RPMI7951 (cell line): ENCODE data around the gene CRACDL. TPM values are rescaled to one million over a fixed set of nuclear protein-coding genes. Genes with fewer than 3 reads are reported as not detected.
A peak's percentile ranks its signal among the peaks of the same experiment; 100 is the strongest.
"Not testable (repeated sequence)": the region's sequence is repeated elsewhere in the genome, so short reads cannot be mapped to it uniquely, and the experiment has no call there.

ENCODE experiments used
- DNase-seq: peaks from one replicate; pipeline ENCODE4 v3.0.0-alpha.2; 2012; ENCODE audit warnings: low read depth
- total RNA-seq: library from RNA; depleted of rRNA; stranded (reverse); fragments of >200 nt; shearing (Covaris generic); gene quantifications from 2 replicates; pipeline ENCODE4 v1.2.3, GENCODE V29; 2014

The CRACDL gene
- total RNA-seq, 1 experiment from 2014 or later: not detected

GRCh38 chr2:98776136-98776535 lies 159.9 kb downstream of the CRACDL start:
- no peak for DNase-seq

DNA sequence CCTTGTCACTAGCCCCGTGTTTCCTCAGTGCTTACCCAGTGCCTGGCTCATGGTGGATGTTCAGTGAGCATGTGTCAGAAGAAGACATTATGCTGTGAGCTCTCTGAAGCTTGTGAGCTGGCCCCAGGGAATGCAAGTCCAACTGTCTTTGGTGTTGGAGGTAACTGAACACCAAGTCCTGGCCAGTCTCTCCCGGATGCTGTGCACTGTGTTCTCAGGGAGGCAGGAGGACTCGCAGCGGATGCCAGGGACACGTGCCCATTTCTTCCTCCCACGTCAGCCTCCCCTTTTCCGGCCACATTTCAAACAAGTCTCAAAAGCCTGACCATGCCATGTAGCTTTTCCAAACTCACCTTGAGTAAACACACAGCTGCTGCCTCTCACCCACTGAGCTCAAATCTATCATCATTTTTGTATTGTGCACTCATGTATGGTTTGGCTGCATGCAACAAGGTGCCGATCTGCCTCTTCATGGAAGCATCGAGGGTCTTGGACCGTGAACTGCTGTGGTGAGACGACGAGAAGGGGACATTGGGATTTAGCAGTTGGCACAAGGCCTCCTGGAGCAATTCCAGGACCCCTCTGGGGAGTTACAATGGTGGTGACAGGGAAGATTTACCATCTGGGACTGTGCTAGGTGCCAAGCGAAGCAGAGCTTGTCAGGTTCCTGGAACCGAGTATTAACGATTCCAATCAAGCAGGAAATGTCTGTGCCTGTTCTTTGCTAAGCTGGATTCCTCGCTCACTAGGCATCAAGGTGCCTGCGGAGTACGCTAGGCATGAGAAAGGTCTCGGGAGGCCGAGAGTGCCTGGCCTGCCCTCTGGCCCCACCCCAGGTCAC lies 160.7 kb downstream of the CRACDL start:
- no peak for DNase-seq

DNA sequence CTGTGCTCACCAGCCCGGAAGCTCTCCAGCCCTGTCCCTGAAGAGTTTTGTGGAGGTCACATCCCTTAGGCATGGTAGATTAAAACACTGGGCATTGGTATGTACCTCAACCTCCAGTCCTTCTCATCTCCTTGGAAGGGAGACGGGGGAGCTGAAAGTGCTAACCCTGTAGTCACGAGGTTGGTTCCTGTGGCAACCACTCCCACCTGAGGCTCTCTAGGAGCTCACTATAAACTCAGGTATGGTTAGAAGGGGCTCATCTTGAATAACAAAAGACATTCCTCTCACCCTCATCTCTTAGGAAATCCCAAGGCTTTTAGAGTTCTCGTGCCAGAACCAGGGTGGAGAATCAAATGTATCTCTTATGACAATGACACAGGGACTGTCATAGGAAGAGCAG lies 162.1 kb downstream of the CRACDL start:
- no peak for DNase-seq

DNA sequence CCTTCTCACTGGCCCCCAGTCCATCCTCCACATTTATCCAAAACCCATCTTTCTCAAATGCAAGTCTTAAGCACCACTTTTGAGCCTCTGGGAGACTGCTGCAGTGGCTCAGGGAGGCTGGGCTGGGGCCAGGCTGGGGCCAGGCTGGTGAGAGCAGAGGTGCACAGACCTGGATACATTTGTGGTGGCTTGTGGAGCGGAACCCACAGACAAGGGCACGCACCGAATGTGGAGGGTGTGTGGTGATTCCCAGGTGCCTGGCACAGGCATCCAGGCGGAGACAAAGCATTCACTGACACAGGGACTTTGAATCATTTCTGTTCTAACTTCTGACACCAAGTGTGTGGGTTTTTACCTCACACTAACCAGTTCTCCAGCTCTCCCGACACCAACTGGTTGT lies 162.9 kb downstream of the CRACDL start:
- DNase-seq: no peak

DNA sequence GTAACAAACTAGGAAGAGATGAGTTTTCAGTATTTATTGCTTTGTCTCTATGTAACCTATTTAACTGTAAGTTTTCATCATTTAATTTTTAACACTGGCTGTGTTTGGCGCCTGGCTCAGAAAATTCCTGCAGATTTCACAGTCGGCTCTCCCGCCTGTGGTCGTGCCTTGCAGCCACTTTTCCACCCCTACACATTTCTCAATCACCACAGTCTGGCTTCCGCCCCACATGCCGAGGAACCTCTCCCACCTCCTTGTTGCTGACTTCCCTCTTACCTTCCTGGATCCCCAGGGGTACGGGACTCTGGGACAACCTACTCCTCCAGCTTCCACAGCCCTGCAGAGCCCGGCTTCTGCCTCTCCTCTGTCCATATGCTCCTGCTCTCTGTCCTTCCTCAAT lies 163.5 kb downstream of the CRACDL start:
- no peak for DNase-seq

- DNase-seq: no peak
These were observed 164.1 kb downstream of the CRACDL start for GRCh38 chr2:98771721-98772524.

GRCh38 chr2:98771264-98771663 lies 164.8 kb downstream of the CRACDL start:
- DNase-seq: no peak

- no peak for DNase-seq
These were observed 166.2 kb downstream of the CRACDL start for GRCh38 chr2:98769784-98770183.

DNA sequence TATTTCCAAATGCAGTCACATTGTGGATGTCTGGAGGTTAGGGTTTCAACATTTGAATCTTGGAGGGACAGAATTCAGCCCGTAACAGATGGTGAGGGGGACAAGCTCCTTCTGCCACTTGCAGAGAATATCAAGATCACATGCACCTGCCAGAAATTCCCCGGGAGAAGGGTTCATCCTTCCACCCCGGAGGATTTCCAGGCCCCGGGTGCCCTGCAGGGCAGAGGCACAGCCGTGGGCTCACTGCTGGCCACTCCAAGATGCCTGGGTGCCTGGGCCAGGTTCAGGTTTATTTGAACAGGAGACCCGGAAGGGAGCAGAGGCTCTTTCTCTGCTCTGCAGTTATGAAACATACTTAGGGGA lies 166.9 kb downstream of the CRACDL start:
- DNase-seq: no peak

- DNase-seq: peak; percentile 81
These were observed 167.5 kb downstream of the CRACDL start for GRCh38 chr2:98768384-98769113.

DNA sequence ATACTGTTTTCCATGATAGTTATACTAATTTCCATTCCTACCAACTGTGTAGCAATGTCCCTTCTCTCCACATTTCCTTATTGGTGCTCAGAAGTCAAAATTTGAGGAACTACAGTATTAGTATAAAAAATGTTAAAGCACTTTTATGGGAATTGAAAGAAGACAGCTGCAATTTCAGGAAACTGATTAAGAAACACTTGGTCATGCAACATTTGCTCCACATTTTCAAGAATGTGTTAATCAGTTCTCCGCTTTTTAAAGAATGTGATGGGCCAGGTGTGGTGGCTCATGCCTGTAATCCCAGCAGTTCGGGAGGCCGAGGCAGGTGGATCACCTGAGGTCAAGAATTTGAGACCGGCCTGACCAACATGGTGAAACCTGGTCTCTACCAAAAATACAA lies 171.5 kb downstream of the CRACDL start:
- DNase-seq: no peak

- no peak for DNase-seq
These were observed 172.6 kb downstream of the CRACDL start for GRCh38 chr2:98763209-98763951.

DNA sequence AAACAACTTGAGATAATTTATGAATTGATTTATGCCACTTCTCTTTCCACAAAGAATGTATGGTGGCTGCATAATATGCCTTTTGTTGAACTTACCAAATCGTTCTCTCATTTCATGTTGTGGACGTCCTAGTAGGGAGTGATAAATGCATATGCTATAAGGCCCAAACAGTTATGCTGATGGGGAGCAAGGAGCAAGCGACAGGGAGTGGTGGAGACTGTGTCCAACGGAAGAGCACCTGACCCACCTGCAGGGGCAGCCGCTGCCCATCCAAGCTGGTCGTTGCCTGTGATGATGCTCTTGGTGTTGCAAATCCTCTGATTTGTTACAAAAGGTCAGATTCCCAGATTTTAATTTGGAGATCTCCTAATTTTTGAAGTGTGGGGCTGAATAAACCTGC lies 174.1 kb downstream of the CRACDL start:
- DNase-seq: no peak

DNA sequence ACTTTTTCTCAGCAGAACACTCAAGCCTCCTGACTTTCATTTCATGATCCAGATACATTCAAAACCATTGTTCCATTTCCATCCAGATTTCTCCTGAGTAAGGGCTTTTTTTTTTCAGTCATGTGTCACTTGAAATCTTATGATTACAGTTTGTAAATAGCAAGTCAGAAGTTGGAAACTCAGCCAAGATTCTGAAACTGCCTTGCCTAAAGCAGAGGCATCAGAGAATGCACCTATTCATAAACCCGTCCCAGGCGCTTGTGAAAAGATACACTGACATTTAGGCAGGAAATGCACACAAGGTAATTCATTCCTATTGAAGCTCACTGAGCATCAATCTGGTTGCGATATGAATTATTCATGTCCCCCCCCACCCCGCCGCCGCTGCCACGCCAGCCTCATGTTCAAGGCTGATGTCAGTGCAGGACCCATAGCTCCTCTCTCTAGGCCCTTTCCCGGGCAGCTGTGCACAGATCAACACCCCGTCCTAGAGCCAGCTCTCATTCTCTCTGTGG lies 174.7 kb downstream of the CRACDL start:
- DNase-seq: peak; percentile 40

- no peak for DNase-seq
These were observed 176.0 kb downstream of the CRACDL start for GRCh38 chr2:98759827-98760625.

DNA sequence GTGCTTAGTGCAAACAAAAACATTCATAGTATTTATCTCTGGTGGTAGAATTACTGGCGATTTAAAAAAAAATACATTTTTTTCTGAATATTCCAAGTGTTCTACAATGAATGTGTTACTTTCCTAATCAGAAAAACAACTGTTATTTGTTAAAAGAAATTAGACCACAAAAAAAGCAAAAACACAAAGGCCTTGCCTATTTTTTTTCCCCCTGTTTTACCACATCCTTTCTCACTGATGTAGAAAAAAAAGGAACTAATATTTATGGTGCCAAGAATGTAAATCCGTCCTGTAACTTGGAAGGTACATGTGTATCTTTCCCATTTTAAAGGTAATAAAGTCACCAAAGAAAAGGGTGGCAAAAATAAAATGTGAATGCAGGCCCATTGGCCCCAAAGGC lies 176.7 kb downstream of the CRACDL start:
- no peak for DNase-seq

DNA sequence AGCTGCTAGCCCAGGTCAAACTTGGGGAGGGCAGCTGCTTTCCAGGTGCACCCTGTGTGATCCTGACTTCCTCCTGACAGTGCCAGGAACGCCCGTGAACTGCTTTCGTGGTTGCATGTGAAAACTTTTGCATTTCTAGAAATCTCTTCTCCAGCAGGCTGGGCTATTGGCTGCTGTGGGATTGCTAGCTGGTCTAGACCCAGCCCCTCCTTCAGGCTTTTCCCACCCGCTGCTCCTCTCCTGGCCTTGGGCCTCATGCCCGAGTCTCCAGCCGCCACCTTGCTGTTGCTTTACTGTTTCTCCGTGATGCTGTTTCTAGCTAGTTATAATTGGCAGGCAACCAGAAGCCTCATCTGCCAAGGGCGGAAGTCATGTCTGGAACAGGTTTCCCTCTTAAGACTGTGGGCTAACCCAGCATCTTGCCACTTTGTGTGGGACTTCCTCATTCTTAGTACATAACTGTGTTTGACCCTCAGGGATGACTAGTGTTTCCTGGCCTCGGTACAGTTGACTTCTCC lies 178.1 kb downstream of the CRACDL start:
- peak; percentile 92 for DNase-seq

GRCh38 chr2:98753801-98754200 lies 182.2 kb downstream of the CRACDL start:
- DNase-seq: no peak

DNA sequence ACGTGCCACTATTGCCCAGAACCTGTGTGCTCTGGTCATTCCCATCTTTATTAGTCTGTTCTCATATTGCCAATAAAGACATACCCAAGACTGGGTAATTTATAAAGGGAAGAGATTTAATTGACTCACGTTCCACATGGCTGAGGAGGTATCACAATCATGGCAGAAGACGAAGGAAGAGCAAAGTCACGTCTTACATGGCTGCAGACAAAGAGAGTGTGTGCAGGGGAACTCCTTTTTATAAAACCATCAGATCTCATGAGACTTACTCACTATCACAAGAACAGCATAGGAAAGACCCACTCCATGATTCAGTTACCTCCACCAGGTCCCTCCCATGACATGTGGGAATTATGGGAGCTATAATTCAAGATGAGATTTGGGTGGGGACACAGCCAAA lies 183.3 kb downstream of the CRACDL start:
- not testable (repeated sequence) for DNase-seq

GRCh38 chr2:98751748-98752147 lies 184.3 kb downstream of the CRACDL start:
- DNase-seq: no peak
